Endodermal cell (in vitro differentiated cells): ENCODE data around the gene ADARB1. TPM values are rescaled to one million over a fixed set of nuclear protein-coding genes. Genes with fewer than 3 reads are reported as not detected.

ENCODE experiments used
- DNase-seq: peaks from one replicate; pipeline ENCODE4 v3.0.0-alpha.2; 2017
- H3K27ac ChIP-seq: 2 replicates; pipeline ENCODE4 v1.5.1; 2013; ENCODE audit warnings: mild to moderate bottlenecking, low read depth, low read length, moderate library complexity
- H3K27me3 ChIP-seq: 2 replicates; pipeline ENCODE4 v1.6.1; 2013; ENCODE audit warnings: mild to moderate bottlenecking, low read length, moderate library complexity; ENCODE audit not compliant: insufficient read depth, control insufficient read depth, poor library complexity, severe bottlenecking
- H3K36me3 ChIP-seq: 2 replicates; pipeline ENCODE4 v1.7.0; 2013; ENCODE audit warnings: mild to moderate bottlenecking, low read length, moderate library complexity; ENCODE audit not compliant: control insufficient read depth, insufficient read depth
- H3K4me1 ChIP-seq: one replicate; pipeline ENCODE4 v1.7.0; 2013; ENCODE audit warnings: low read length; ENCODE audit not compliant: control insufficient read depth, insufficient read depth
- H3K4me3 ChIP-seq: 2 replicates; pipeline ENCODE4 v1.5.1; 2013; ENCODE audit warnings: mild to moderate bottlenecking, low read length, moderate library complexity
- H3K9ac ChIP-seq: 2 replicates; pipeline ENCODE4 v1.6.1; 2013; ENCODE audit warnings: mild to moderate bottlenecking, low read length, moderate library complexity; ENCODE audit not compliant: poor library complexity, severe bottlenecking; ENCODE audit errors: extremely low read depth
- H3K9me3 ChIP-seq: 2 replicates; pipeline ENCODE4 v1.6.1; 2013; ENCODE audit warnings: mild to moderate bottlenecking, low read length, moderate library complexity; ENCODE audit not compliant: control insufficient read depth
- H3K27ac Mint-ChIP-seq: 2 replicates; pipeline ENCODE4 v1.8.0; 2020; ENCODE audit warnings: mixed read lengths
- H3K27me3 Mint-ChIP-seq: 2 replicates; pipeline ENCODE4 v1.8.0; 2021; ENCODE audit warnings: mild to moderate bottlenecking, mixed read lengths; ENCODE audit not compliant: insufficient read depth
- H3K36me3 Mint-ChIP-seq: 2 replicates; pipeline ENCODE4 v1.8.0; 2020; ENCODE audit warnings: low read depth, mixed read lengths
- H3K4me1 Mint-ChIP-seq: 2 replicates; pipeline ENCODE4 v1.8.0; 2020; ENCODE audit warnings: mixed read lengths
- H3K4me3 Mint-ChIP-seq: 2 replicates; pipeline ENCODE4 v1.8.0; 2020; ENCODE audit warnings: mild to moderate bottlenecking, moderate library complexity, mixed read lengths
- H3K9me3 Mint-ChIP-seq: 2 replicates; pipeline ENCODE4 v1.8.0; 2020; ENCODE audit warnings: mild to moderate bottlenecking, mixed read lengths
- WGBS, 2 experiments: methylation state at CpG; one replicate each; pipeline versions ENCODE4 v1.1.5 to v1.1.7; 2013; ENCODE audit warnings: missing lambda C conversion rate in 2 of 2, mixed read lengths in 1 of 2; ENCODE audit not compliant: insufficient coverage in 1 of 2, insufficient read length in 1 of 2; 5-methylcytosine and 5-hydroxymethylcytosine counted together
- total RNA-seq, 2 donors: library from RNA; stranded (reverse); fragmentation: NEBNext Ultra II Directional in 1 of 2; extraction: Animal tissue kit (Norgen Biotek cat#: 25700) in 1 of 2; gene quantifications; 2 replicates in 1 of 2; 3 replicates in 1 of 2; pipeline ENCODE4 v1.2.1, GENCODE V29; 2021
- TF ChIP-seq, protein P1 (sequence below): fragments of 200-600 bp; sonication (generic); conservative IDR thresholded peaks from 2 replicates; pipeline ENCODE4 v1.5.0; 2021; ENCODE audit warnings: antibody characterized with exemption, mild to moderate bottlenecking

ADARB1 gene
- total RNA-seq, 2 donors from 2014 or later, result 11.5 to 20.1 TPM

DNA sequence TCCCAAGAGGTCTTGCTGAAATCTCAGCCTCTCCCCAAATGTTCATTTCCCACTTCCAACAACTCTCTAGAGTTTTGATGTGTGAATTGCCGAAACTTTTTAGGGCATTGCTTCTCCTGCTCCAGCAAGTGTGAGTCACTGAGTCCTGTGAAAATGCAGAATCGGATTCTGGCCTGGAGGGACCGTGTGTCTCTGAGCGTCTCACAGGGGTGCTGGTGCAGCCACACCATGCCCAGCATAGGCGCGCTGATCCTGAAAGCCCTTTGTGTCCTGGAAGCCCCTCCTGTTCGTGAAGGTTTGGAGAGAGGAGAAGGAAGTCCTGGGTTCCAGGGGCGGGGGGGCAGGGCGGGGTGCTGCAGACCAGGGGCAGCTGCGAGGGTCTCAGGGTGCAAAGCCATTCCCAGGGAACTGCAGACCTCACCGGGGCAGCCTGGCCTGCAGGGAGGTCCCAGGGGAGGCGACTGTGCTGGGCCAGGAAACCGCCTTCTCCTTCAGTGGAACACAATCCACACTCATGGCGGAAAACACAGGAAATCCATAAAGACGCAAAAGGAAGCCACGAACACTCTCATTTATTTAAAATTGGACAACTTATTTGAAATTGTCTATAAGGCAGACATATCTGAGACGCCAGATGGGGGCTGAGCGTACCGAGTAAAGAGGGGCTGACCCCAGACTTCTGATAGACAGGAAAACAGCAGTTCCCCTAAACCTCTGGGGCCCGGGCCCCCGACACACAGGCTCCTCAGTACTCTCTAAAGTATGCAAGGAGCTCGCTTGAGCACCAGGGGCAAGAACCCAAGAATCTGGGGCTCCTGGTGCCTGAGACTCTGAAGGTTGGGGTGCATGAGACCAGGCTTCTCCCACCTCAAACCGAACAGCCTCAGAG, 43.5 kb upstream of the ADARB1 start:
- H3K36me3 ChIP-seq, result no peaks in the 10 kb centered on the region
- peaks cover 31% of the 10 kb centered on the region for H3K27me3 ChIP-seq
- no peak overlapping the region for H3K27ac ChIP-seq
- H3K9me3 ChIP-seq, result no peaks in the 10 kb centered on the region
- peaks cover 2% of the 10 kb centered on the region for H3K9me3 Mint-ChIP-seq
- H3K27ac Mint-ChIP-seq, result no peak overlapping the region
- TF ChIP-seq, protein P1, sequence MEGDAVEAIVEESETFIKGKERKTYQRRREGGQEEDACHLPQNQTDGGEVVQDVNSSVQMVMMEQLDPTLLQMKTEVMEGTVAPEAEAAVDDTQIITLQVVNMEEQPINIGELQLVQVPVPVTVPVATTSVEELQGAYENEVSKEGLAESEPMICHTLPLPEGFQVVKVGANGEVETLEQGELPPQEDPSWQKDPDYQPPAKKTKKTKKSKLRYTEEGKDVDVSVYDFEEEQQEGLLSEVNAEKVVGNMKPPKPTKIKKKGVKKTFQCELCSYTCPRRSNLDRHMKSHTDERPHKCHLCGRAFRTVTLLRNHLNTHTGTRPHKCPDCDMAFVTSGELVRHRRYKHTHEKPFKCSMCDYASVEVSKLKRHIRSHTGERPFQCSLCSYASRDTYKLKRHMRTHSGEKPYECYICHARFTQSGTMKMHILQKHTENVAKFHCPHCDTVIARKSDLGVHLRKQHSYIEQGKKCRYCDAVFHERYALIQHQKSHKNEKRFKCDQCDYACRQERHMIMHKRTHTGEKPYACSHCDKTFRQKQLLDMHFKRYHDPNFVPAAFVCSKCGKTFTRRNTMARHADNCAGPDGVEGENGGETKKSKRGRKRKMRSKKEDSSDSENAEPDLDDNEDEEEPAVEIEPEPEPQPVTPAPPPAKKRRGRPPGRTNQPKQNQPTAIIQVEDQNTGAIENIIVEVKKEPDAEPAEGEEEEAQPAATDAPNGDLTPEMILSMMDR, result no peak
- H3K4me3 ChIP-seq, result no peak overlapping the region
- WGBS, 2 experiments, result 72 to 73% methylated on average over 15 to 23 of the region's 23 CpGs
- H3K4me3 Mint-ChIP-seq, result no peak overlapping the region
- peaks cover 14% of the 10 kb centered on the region for H3K4me1 Mint-ChIP-seq
- no peak overlapping the region for H3K9ac ChIP-seq
- H3K4me1 ChIP-seq, result peaks cover 11% of the 10 kb centered on the region
- H3K36me3 Mint-ChIP-seq, result no peaks in the 10 kb centered on the region
- DNase-seq, result peak; percentile 55
- peaks cover 6% of the 10 kb centered on the region for H3K27me3 Mint-ChIP-seq

DNA sequence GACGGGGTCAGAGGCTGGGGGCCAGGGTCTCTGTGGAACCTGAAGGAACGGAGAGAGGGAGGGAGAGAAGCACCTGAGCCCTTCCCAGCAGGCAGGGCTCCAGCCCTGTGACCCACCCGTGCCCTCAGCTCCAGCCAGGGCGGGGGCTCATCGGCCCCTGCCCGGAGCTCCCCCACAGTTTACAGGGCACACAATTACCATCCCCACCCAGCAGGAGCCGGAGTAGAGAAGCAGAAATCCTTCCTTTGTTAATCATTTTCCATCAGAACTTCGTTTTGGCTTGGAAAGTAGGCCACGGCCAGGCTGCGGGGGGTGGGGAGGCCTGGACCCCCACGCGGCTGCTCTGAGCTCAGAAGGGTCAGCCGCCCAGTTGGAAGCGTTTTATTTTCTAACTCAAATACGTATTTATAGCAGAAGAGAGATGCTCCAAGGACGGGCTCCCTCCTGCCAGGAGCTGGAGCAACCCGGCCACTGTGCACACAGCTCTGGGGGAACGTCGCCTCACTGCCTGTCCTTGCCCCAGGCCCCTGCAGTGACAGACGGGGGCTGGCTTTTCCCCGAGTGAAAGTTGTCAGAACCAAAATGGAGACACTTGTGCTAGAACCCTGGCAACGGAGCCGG, 42.7 kb upstream of the ADARB1 start:
- TF ChIP-seq, protein P1, result no peak
- no peak overlapping the region for H3K27ac ChIP-seq
- no peak overlapping the region for H3K27ac Mint-ChIP-seq
- WGBS, 2 experiments, result 75 to 79% methylated on average over 17 to 23 of the region's 23 CpGs
- H3K9me3 ChIP-seq, result no peaks in the 10 kb centered on the region
- H3K9ac ChIP-seq, result no peak overlapping the region
- no peak overlapping the region for H3K4me3 Mint-ChIP-seq
- H3K36me3 ChIP-seq, result no peaks in the 10 kb centered on the region
- H3K9me3 Mint-ChIP-seq, result peaks cover 5% of the 10 kb centered on the region
- peaks cover 11% of the 10 kb centered on the region for H3K4me1 ChIP-seq
- DNase-seq, result peak; percentile 45
- H3K36me3 Mint-ChIP-seq, result no peaks in the 10 kb centered on the region
- H3K27me3 Mint-ChIP-seq, result peaks cover 6% of the 10 kb centered on the region
- peaks cover 14% of the 10 kb centered on the region for H3K4me1 Mint-ChIP-seq
- H3K27me3 ChIP-seq, result peaks cover 31% of the 10 kb centered on the region
- no peak overlapping the region for H3K4me3 ChIP-seq

DNA sequence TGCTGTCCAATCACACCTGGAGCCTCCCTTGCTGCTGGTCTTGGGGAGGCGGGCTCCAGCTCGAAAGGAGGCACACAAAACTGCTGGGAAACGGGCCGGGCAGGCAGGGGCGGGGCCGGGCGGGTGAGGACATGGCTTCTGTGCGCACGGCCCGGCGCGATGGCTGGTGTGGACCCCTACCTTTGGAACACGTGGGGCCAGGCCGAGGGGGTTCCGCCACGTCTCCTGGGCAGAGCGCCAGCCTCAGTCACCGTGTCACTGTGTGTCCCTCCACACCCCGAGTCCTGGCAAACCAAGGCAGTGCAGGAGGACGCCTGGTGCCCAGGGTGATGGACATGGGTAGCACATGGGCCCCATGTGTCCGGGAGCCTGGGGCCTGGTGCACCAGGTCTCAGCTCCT, 42.0 kb upstream of the ADARB1 start:
- Histone ChIP-seq H3K27me3 (peaks cover 31% of the 10 kb centered on the region), H3K4me1 (peaks cover 11% of the 10 kb centered on the region), H3K9me3 (no peaks in the 10 kb centered on the region), H3K36me3 (no peaks in the 10 kb centered on the region), H3K4me3 (no peak overlapping the region), H3K9ac (no peak overlapping the region), H3K27ac (no peak overlapping the region)
- H3K4me1 Mint-ChIP-seq, result peaks cover 14% of the 10 kb centered on the region
- WGBS, 2 experiments, result 95 to 97% methylated on average over 15 to 21 of the region's 21 CpGs
- peaks cover 8% of the 10 kb centered on the region for H3K27me3 Mint-ChIP-seq
- no peaks in the 10 kb centered on the region for H3K36me3 Mint-ChIP-seq
- H3K9me3 Mint-ChIP-seq, result peaks cover 5% of the 10 kb centered on the region
- TF ChIP-seq, protein P1, result no peak
- no peak overlapping the region for H3K4me3 Mint-ChIP-seq
- H3K27ac Mint-ChIP-seq, result no peak overlapping the region
- no peak for DNase-seq
